Measurements from ENCODE around the gene CASKIN1. TPM values are rescaled to one million over a fixed set of nuclear protein-coding genes. Genes with fewer than 3 reads are reported as not detected.

Gene CASKIN1
- total and polyA plus RNA-seq, 2 of the 8 experiments (the other 6 are each of a cell fraction or from before 2014, with no cell fraction given), result 1.2 to 6.4 TPM

DNA sequence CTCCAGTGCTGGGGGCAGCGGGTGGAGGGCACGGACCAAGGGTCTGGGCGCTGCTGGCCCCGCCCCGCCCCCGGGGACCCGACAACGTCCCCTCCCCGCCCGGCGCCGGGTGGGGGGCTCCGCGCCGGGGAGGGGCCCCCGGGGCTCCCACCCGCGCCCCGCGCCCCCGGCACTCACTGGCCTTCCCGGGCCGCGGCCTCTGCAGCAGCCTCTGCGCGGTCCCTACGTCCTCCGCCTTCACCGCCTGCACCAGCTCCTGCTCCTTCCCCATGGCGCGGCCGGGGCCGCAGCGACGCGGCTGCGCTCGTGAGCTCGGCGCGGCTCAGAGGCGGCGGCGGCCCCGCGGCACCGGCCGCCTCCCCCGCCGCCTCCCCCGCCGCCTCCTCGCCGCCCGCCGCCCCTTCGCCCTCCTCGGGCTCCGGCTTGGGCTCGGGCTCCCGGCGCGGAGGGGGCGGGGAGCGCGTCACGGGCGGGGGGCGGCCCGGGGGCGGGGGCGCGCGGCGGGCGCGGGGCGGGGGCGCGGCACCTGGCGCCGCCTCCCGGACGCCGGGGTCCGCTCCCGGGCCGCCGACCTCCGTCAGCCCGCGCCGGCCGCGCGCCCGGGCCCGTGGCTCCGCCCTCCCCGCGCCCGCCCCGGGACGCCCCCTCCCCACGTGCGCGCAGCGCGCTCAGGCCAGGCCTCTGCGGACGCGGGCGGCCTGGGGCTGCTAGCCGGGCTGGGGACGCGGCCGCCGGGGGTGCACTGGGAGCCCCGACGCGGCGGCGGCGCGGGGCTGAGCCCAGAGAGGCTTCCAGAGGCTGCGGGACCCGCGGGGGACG is at the start of gene CASKIN1 (continued):
- TF ChIP-seq MAX (IDR thresholded peaks at IDR 0.05), result peak; percentile 26; the same call in 1 of the 2 replicates

All from H1 (cell line).